PC-3 (cell line): ENCODE data around the gene OBP2B. TPM values are rescaled to one million over a fixed set of nuclear protein-coding genes. Genes with fewer than 3 reads are reported as not detected.
"Not testable (repeated sequence)": the region's sequence is repeated elsewhere in the genome, so short reads cannot be mapped to it uniquely, and the experiment has no call there.

Experiments used
- ATAC-seq: fragments of 200-7000 bp; cut with Tn5 transposase; 2 replicates; pipeline ENCODE4 v1.9.1; 2020; ENCODE audit warnings: mild to moderate bottlenecking, moderate library complexity
- BruUV-seq: library from RNA; stranded (reverse); fragments of 400-500 nt; replicated peaks from 2 replicates; lab custom pipeline; 2021; lab: Mats Ljungman, UMichigan
- CTCF ChIA-PET: fragments of 300-600 bp; sonication (Branson Sonifier 250); formaldehyde crosslinking; loops from one replicate; lab custom pipeline; 2022; ENCODE audit warnings: antibody characterized with exemption; lab: Charles Lee
- POLR2A ChIA-PET: fragments of 300-600 bp; sonication (Branson Sonifier 250); formaldehyde crosslinking; loops from one replicate; lab custom pipeline; 2022; ENCODE audit warnings: antibody characterized with exemption; ENCODE audit not compliant: unreplicated experiment; lab: Charles Lee
- DNase-seq: peaks from one replicate; pipeline ENCODE4 v3.0.0-alpha.2; 2015
- H2AFZ ChIP-seq: fragments of 300-600 bp; sonication (generic); 2 replicates; pipeline ENCODE4 v1.6.0; 2016; ENCODE audit warnings: antibody characterized with exemption, low read length
- H3F3A ChIP-seq: fragments of 300-600 bp; sonication (generic); one replicate; pipeline ENCODE4 v1.6.0; 2017; ENCODE audit warnings: antibody characterized with exemption, low read length, control low read depth, mild to moderate bottlenecking; ENCODE audit not compliant: unreplicated experiment
- H3K27ac ChIP-seq: fragments of 300-600 bp; sonication (generic); 2 replicates; pipeline ENCODE4 v1.5.1; 2016; ENCODE audit warnings: mild to moderate bottlenecking, low read length
- H3K27me3 ChIP-seq: fragments of 300-600 bp; sonication (generic); 2 replicates; pipeline ENCODE4 v1.6.1; 2016; ENCODE audit warnings: low read length, mixed read lengths
- H3K36me3 ChIP-seq: fragments of 300-600 bp; sonication (generic); 2 replicates; pipeline ENCODE4 v1.6.1; 2016; ENCODE audit warnings: low read depth, mixed run types, low read length, mixed read lengths
- H3K4me1 ChIP-seq: fragments of 300-600 bp; sonication (generic); 2 replicates; pipeline ENCODE4 v1.5.1; 2016; ENCODE audit warnings: low read length; ENCODE audit not compliant: insufficient read depth
- H3K4me2 ChIP-seq: fragments of 300-600 bp; sonication (generic); 2 replicates; pipeline ENCODE4 v1.6.0; 2016; ENCODE audit warnings: low read length
- H3K4me3 ChIP-seq: fragments of 300-600 bp; sonication (generic); 2 replicates; pipeline ENCODE4 v1.5.1; 2016; ENCODE audit warnings: mild to moderate bottlenecking, low read length, mixed read lengths
- H3K79me2 ChIP-seq: fragments of 300-600 bp; sonication (generic); 2 replicates; pipeline ENCODE4 v1.6.1; 2017; ENCODE audit warnings: low read length, mixed read lengths
- H3K9ac ChIP-seq: fragments of 300-600 bp; sonication (generic); 2 replicates; pipeline ENCODE4 v1.6.0; 2016; ENCODE audit warnings: mild to moderate bottlenecking, low read length
- H3K9me2 ChIP-seq: fragments of 300-600 bp; sonication (generic); replicated peaks from 2 replicates; pipeline ENCODE4 v1.6.1; 2016; ENCODE audit warnings: mixed run types, low read length, mixed read lengths
- H3K9me3 ChIP-seq: fragments of 300-600 bp; sonication (generic); 2 replicates; pipeline ENCODE4 v1.6.1; 2016; ENCODE audit warnings: low read length, mixed read lengths
- H4K20me1 ChIP-seq: fragments of 300-600 bp; sonication (generic); 2 replicates; pipeline ENCODE4 v1.6.1; 2016; ENCODE audit warnings: low read length, mixed read lengths
- EZH2 ChIP-seq: fragments of 300-600 bp; sonication (generic); IDR thresholded peaks from one replicate; pipeline ENCODE4 v1.6.1; 2017; ENCODE audit warnings: antibody characterized with exemption, mild to moderate bottlenecking, low read length; ENCODE audit not compliant: unreplicated experiment
- EZH2phosphoT487 ChIP-seq: fragments of 300-600 bp; sonication (generic); IDR thresholded peaks from 2 replicates; pipeline ENCODE4 v1.6.1; 2018; ENCODE audit warnings: mild to moderate bottlenecking, antibody characterized with exemption, low read length, borderline replicate concordance
- intact Hi-C: fragments of 100-400 bp; cut with micrococcal nuclease; formaldehyde crosslinking; loops from 2 replicates; pipeline ENCODE4 v1.9.0; 2023
- total RNA-seq: library from RNA; depleted of rRNA; stranded (reverse); fragments of >200 nt; gene quantifications from 2 replicates; pipeline ENCODE4 v1.2.3, GENCODE V29; 2014
- TF ChIP-seq, protein P1 (sequence below): fragments of 300-600 bp; sonication (generic); conservative IDR thresholded peaks from 2 replicates; pipeline ENCODE4 v1.5.1; 2017; ENCODE audit warnings: antibody characterized with exemption, low read depth, mild to moderate bottlenecking, low read length

Gene OBP2B
- total RNA-seq, 1 experiment from 2014 or later, result not detected

DNA sequence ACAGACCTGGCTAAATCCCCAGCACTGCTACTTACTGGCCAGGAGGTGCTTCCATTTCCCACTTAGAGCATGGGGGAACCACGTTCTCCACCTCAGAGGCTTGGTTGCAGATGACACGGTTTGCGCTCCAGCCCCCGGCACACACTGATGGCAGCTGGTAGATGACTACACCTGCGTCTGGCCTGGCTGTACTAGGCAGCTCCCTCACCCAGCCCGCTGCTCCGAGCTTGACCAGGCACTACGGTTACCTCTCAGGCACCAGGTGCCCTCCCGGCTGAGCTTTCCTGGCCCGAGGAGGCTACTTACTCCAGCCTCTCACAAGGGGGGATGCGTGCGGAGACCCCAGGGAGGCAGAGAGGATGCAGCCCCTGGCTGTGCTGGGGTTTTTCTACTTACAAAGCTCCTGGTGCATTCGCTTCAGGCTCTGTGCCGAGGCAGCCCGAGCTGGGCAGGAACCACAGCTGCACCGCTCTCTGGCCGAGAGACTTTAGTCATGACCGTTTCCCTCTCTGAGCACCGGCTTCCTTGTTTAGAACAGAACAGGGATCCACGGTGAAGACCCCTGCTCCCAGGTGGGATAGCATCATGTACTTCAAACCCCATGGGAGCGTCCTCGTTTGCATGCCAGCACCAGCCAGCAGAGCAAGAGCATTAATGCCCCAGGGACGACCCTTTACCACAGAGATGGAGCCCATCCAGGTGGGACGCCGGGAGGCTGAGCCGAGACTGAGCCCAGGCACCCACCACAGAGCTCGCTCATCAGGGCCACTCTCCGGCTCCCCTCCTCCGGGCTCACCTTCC is 37.7 kb downstream of the OBP2B start:
- Histone ChIP-seq H3K27me3 (peaks cover 9% of the 10 kb centered on the region; the same call in 1 of the 2 replicates), H3K9ac (no peak overlapping the region), H3K4me3 (no peak overlapping the region), H3K79me2 (no peaks in the 10 kb centered on the region), H3K9me2 (no peaks in the 10 kb centered on the region), H3F3A (no peaks in the 10 kb centered on the region), H3K27ac (no peak overlapping the region), H4K20me1 (no peaks in the 10 kb centered on the region), H3K36me3 (no peaks in the 10 kb centered on the region), H3K4me2 (no peak overlapping the region), H2AFZ (no peak overlapping the region), H3K9me3 (no peaks in the 10 kb centered on the region), H3K4me1 (no peaks in the 10 kb centered on the region)
- no peak for ATAC-seq
- intact Hi-C loops, result no loop called here
- no peak for DNase-seq
- BruUV-seq, result no TSS peak
- POLR2A ChIA-PET, result no interaction called here
- TF ChIP-seq EZH2 (no peak), EZH2phosphoT487 (no peak)
- TF ChIP-seq, protein P1, sequence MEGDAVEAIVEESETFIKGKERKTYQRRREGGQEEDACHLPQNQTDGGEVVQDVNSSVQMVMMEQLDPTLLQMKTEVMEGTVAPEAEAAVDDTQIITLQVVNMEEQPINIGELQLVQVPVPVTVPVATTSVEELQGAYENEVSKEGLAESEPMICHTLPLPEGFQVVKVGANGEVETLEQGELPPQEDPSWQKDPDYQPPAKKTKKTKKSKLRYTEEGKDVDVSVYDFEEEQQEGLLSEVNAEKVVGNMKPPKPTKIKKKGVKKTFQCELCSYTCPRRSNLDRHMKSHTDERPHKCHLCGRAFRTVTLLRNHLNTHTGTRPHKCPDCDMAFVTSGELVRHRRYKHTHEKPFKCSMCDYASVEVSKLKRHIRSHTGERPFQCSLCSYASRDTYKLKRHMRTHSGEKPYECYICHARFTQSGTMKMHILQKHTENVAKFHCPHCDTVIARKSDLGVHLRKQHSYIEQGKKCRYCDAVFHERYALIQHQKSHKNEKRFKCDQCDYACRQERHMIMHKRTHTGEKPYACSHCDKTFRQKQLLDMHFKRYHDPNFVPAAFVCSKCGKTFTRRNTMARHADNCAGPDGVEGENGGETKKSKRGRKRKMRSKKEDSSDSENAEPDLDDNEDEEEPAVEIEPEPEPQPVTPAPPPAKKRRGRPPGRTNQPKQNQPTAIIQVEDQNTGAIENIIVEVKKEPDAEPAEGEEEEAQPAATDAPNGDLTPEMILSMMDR, result no peak
- CTCF ChIA-PET, result no interaction called here

DNA sequence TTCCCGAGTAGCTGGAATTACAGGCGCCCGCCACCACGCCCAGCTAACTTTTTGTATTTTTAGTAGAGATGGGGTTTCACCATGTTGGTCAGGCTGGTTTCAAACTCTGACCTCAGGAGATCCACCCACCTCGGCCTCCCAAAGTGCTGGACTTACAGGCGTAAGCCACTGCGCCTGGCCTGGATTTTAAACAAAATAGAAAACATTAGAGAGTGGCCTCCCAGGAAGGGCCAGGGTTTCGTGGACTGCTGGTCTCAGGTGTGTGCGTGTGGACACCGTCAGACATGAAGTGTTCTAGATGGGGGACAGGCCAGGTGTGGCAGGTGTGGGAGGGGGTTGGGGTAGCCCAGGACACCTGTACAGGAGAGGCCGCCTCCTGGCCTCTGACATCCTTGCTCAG is 38.3 kb downstream of the OBP2B start:
- Histone ChIP-seq H3K27ac (no peak overlapping the region), H3K9me3 (no peaks in the 10 kb centered on the region), H3K79me2 (no peaks in the 10 kb centered on the region), H3K4me3 (no peak overlapping the region), H3K36me3 (no peaks in the 10 kb centered on the region), H4K20me1 (no peaks in the 10 kb centered on the region), H3K4me2 (no peak overlapping the region), H3K4me1 (no peaks in the 10 kb centered on the region), H2AFZ (no peak overlapping the region), H3F3A (no peaks in the 10 kb centered on the region), H3K27me3 (peaks cover 9% of the 10 kb centered on the region; the same call in 1 of the 2 replicates), H3K9me2 (no peaks in the 10 kb centered on the region), H3K9ac (no peak overlapping the region)
- ChIA-PET CTCF (no interaction called here), POLR2A (no interaction called here)
- TF ChIP-seq, protein P1, result no peak
- TF ChIP-seq EZH2phosphoT487 (no peak), EZH2 (no peak)
- no TSS peak for BruUV-seq
- intact Hi-C loops, result no loop called here
- DNase-seq (no peak), ATAC-seq (no peak)

DNA sequence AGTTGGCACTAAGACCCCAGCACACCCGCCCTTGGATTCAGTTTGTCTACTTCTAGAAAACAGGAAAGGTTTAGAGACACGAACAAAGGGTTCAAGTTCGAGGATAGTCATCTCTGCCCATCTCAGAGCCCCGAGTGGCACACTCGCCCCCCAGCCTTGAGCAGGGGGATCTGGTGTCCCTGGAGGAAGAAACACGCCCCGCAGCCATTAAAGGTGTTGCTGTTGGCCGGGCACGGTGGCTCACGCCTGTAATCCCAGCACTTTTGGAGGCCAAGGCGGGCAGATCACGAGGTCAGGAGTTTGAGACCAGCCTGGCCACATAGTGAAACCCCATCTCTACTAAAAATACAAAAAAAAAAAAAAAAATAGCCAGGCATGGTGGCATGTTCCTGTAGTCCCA is 39.4 kb downstream of the OBP2B start:
- DNase-seq, H3K79me2 ChIP-seq, H3K27me3 ChIP-seq, H3F3A ChIP-seq, H3K36me3 ChIP-seq, H3K9me3 ChIP-seq, intact Hi-C loops, H4K20me1 ChIP-seq, CTCF ChIA-PET, H3K9ac ChIP-seq, H3K4me3 ChIP-seq, H3K9me2 ChIP-seq, ATAC-seq, BruUV-seq, H3K4me1 ChIP-seq, H3K4me2 ChIP-seq, POLR2A ChIA-PET, H3K27ac ChIP-seq, H2AFZ ChIP-seq: not testable (repeated sequence)
